Measurements from ENCODE around the gene CPNE2.

GRCh38 chr16:57061084-57061905 is 31.1 kb upstream of the CPNE2 start:
- TF ChIP-seq CTCF (IDR thresholded peaks at IDR 0.05): no peak
- TF ChIP-seq POLR2A (IDR thresholded peaks at IDR 0.05): no peak

Measured in testis (tissue), 2 donors.